ENCODE data around the gene ERCC5.

- TF ChIP-seq POLR2A (IDR thresholded peaks at IDR 0.05) (no peak), CTCF (IDR thresholded peaks at IDR 0.05) (peak in 6 of 12 donors; percentile 26 to 43 (median 30))
These were observed 58.0 kb downstream of the ERCC5 start for GRCh38 chr13:102903659-102904407.

Data from heart left ventricle (tissue), 13 donors.